K562 (cell line): ENCODE data around the gene HS3ST5. TPM values are rescaled to one million over a fixed set of nuclear protein-coding genes. Genes with fewer than 3 reads are reported as not detected.

Experiments
- FOXM1 ChIP-seq, 2 experiments: fragments of 450-650 bp in 1 of 2; sonication (generic) in 1 of 2; formaldehyde crosslinking in 1 of 2; IDR thresholded peaks; 2 replicates each; pipeline versions ENCODE4 v1.6.1 to v1.9.0; 2017 to 2022; ENCODE audit warnings: low read depth in 2 of 2, mild to moderate bottlenecking in 2 of 2, missing genetic modification reagents in 1 of 2, moderate library complexity in 1 of 2
- MEF2D ChIP-seq: conservative IDR thresholded peaks from 2 replicates; pipeline ENCODE4 v1.6.1; 2016; ENCODE audit warnings: low read depth, missing genetic modification characterization, missing compliant biosample characterization
- RBM14 ChIP-seq: fragments of 200-400 bp; formaldehyde crosslinking; IDR thresholded peaks from 2 replicates; pipeline ENCODE4 v1.6.1; 2018; ENCODE audit warnings: low read depth, mild to moderate bottlenecking, low read length, moderate library complexity, borderline replicate concordance; ENCODE audit not compliant: insufficient read depth
- SIN3A ChIP-seq, 2 experiments: fragments of 150-350 bp in 1 of 2; IDR thresholded peaks; 2 replicates each; pipeline ENCODE4 v1.6.1; 2011 to 2016; ENCODE audit warnings: borderline replicate concordance in 2 of 2, low read depth in 2 of 2, low read length in 2 of 2, mild to moderate bottlenecking in 2 of 2, moderate library complexity in 2 of 2; ENCODE audit not compliant: control insufficient read depth in 1 of 2
- polyA plus RNA-seq, 8 experiments: library from polyadenylated mRNA; depleted of rRNA in 4 of 8; stranded (reverse) in 5 of 8; unstranded in 3 of 8; fragments of >200 nt; fragmentation: Nextera tagmentation in 2 of 8; fragmentation: Illumina TruSeq in 1 of 8; extraction: Ambion mirVana in 2 of 8; extraction: Trizol in 1 of 8; gene quantifications; 2 replicates each; pipeline versions ENCODE4 v1.2.1 to v1.2.3, GENCODE V29; 2011 to 2014; ENCODE audit warnings: inconsistent platforms in 1 of 8, missing spikeins in 1 of 8
- total RNA-seq, 7 experiments: library from RNA; depleted of rRNA in 6 of 7; stranded (reverse); fragments of >200 nt in 6 of 7; fragmentation: Illumina TruSeq in 2 of 7; extraction: Trizol in 2 of 7; gene quantifications; 2 replicates each; pipeline versions ENCODE4 v1.2.1 to v1.2.3, GENCODE V29; 2011 to 2021; ENCODE audit warnings: low replicate concordance in 1 of 7
- TF ChIP-seq, protein P1 (sequence below): fragments of 450-650 bp; conservative IDR thresholded peaks from 2 replicates; pipeline ENCODE4 v1.6.1; 2016; ENCODE audit warnings: missing genetic modification characterization, low read depth, mild to moderate bottlenecking, control low read depth, missing compliant biosample characterization
- TF ChIP-seq, protein P2 (sequence below), 2 experiments: fragments of 450-650 bp in 1 of 2; sonication (generic) in 1 of 2; formaldehyde crosslinking in 1 of 2; IDR thresholded peaks in 1 of 2; conservative IDR thresholded peaks in 1 of 2; 2 replicates each; pipeline versions ENCODE4 v1.6.1 to v1.8.1; 2016 to 2023; ENCODE audit warnings: mild to moderate bottlenecking in 2 of 2, moderate library complexity in 2 of 2, inconsistent platforms in 1 of 2, missing genetic modification reagents in 1 of 2
- TF ChIP-seq, protein P3 (sequence below): sonication (generic); formaldehyde crosslinking; IDR thresholded peaks from 2 replicates; pipeline ENCODE4 v1.8.0; 2023; ENCODE audit warnings: mild to moderate bottlenecking, missing genetic modification reagents

Gene HS3ST5
- total and polyA plus RNA-seq, 9 of the 15 experiments (the other 6 are each of a cell fraction or from before 2014, with no cell fraction given) = not detected

DNA sequence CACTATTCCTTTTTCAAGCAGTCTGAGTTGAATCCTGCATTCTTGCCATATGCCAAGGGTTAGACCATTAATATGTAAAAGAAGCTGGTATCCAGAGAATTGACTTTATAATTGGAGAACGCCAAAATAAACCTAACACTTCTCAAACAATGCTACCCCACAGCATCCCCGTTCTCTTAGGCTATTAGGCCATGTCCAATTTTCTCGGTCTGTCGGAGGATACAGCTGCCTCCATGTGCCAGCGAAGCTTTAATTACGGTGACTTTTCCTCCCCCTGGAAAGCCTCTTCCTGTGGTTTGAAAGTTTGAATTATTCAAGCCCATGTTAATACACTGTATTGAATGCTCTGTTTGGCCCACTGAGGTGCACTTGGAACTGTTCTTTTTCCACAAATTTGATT lies 60.5 kb downstream of the HS3ST5 start (continued):
- TF ChIP-seq SIN3A (IDR thresholded peaks at IDR 0.05; ENCODE audit: borderline replicate concordance in 2 of 2, control insufficient read depth in 1 of 2, low read depth in 2 of 2, low read length in 2 of 2) (no peak), MEF2D (no peak), FOXM1 (IDR thresholded peaks at IDR 0.05; ENCODE audit: low read depth) (no peak), FOXM1 (CRISPR knock-in tag; IDR thresholded peaks at IDR 0.05; ENCODE audit: low read depth) (no peak), RBM14 (no peak)
- TF ChIP-seq, protein P1, sequence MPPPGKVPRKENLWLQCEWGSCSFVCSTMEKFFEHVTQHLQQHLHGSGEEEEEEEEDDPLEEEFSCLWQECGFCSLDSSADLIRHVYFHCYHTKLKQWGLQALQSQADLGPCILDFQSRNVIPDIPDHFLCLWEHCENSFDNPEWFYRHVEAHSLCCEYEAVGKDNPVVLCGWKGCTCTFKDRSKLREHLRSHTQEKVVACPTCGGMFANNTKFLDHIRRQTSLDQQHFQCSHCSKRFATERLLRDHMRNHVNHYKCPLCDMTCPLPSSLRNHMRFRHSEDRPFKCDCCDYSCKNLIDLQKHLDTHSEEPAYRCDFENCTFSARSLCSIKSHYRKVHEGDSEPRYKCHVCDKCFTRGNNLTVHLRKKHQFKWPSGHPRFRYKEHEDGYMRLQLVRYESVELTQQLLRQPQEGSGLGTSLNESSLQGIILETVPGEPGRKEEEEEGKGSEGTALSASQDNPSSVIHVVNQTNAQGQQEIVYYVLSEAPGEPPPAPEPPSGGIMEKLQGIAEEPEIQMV (tag) = no peak
- TF ChIP-seq, protein P2, sequence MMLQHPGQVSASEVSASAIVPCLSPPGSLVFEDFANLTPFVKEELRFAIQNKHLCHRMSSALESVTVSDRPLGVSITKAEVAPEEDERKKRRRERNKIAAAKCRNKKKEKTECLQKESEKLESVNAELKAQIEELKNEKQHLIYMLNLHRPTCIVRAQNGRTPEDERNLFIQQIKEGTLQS (IDR thresholded peaks at IDR 0.05) = no peak
- TF ChIP-seq, protein P2 (CRISPR knock-in tag; conservative IDR thresholded peaks at IDR 0.05) = no peak
- TF ChIP-seq, protein P3, sequence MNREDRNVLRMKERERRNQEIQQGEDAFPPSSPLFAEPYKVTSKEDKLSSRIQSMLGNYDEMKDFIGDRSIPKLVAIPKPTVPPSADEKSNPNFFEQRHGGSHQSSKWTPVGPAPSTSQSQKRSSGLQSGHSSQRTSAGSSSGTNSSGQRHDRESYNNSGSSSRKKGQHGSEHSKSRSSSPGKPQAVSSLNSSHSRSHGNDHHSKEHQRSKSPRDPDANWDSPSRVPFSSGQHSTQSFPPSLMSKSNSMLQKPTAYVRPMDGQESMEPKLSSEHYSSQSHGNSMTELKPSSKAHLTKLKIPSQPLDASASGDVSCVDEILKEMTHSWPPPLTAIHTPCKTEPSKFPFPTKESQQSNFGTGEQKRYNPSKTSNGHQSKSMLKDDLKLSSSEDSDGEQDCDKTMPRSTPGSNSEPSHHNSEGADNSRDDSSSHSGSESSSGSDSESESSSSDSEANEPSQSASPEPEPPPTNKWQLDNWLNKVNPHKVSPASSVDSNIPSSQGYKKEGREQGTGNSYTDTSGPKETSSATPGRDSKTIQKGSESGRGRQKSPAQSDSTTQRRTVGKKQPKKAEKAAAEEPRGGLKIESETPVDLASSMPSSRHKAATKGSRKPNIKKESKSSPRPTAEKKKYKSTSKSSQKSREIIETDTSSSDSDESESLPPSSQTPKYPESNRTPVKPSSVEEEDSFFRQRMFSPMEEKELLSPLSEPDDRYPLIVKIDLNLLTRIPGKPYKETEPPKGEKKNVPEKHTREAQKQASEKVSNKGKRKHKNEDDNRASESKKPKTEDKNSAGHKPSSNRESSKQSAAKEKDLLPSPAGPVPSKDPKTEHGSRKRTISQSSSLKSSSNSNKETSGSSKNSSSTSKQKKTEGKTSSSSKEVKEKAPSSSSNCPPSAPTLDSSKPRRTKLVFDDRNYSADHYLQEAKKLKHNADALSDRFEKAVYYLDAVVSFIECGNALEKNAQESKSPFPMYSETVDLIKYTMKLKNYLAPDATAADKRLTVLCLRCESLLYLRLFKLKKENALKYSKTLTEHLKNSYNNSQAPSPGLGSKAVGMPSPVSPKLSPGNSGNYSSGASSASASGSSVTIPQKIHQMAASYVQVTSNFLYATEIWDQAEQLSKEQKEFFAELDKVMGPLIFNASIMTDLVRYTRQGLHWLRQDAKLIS (CRISPR knock-in tag) = no peak
